ENCODE results near the gene PRKCZ. TPM values are rescaled to one million over a fixed set of nuclear protein-coding genes. Genes with fewer than 3 reads are reported as not detected.

Gene PRKCZ
- polyA plus RNA-seq, 4 donors = 28.9 to 36.1 (median 33.0) TPM

DNA sequence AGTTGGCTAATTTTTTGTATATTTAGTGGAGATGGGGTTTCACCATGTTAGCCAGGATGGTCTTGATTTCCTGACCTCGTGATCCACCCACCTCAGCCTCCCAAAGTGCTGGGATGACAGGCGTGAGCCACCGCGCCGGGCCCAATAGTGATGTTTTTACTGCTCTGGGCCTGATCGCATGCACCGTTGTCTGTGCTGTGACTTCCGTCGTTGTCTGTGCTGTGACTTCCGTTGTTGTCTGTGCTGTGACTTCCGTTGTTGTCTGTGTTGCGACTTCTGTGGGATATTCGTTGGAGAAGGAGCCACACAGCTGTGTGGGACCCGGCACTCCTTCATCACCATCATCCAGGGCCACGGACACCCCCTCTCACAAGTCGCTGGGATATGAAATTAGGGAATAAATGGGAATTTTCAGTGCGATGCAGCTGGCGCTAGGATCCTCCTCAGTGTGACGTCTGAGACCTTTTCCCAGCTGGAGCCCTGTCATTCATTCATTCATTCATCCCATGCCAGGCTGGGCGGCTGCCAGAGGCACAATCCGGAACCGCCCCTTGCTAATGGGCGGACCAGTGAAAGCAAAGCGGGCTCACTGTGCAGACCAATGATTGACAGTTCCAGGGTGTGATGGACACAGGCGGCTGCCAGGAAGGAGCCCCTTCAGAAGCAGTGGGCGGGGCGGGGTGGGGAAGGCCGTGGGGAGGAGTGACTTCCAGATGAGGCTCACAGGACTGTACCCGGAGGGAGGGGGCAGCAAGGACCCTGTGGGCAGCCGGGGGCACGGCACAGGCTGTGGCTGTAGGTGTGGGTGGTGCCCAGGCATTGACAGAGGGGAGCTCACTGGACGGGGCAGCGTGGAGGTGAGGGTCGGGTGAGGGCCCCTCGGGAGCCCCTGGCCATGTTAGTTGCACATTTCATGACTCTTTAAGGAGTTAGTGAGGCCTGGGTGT, 48.9 kb downstream of the PRKCZ start:
- no peak for DNase-seq (ENCODE audit: low read depth in 4 of 4, low spot score in 2 of 4)

DNA sequence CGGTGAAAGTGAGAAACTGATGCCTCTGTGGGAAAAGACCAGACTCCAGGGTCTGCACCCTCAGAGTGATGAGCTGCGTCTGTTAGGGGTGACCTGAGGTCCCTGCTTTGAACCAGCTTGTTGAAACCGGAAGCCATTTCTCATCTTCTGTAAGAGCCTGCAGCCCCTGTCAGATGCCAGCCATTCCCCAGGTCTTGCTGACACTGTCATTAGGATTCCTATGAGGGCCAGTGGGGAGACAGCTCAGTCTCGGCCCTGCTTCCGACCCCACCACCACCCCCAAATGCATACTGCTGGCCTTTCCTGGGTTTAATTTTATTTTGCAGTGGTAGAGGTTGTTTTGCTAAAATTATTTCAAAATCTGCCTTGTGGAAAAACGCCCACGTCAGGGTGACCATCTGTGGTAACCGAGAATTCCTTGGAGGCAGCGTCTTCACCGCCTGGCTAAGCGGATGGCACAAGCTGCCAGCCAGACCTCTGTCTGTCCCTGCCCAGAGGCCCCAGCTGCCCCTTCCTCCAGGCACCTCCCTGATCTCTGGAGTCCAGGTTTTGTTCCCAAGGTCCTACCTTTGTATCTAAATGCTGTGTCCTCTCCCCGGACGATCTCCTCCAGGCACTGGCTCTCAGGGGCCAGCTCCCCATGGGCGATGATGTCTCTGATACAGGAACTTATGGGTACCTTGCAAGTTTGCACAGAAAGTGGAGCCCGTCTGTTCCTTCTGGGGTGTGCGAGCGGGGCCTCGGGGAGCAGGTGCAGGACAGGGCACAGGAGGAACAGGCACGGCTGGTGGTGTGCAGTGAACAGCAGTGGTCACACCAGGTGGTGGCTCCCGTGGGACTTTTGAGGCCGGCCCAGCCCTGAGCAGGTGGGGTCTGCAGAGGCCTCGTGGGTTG, 49.9 kb downstream of the PRKCZ start:
- DNase-seq (ENCODE audit: low read depth in 4 of 4, low spot score in 2 of 4) = no peak

DNA sequence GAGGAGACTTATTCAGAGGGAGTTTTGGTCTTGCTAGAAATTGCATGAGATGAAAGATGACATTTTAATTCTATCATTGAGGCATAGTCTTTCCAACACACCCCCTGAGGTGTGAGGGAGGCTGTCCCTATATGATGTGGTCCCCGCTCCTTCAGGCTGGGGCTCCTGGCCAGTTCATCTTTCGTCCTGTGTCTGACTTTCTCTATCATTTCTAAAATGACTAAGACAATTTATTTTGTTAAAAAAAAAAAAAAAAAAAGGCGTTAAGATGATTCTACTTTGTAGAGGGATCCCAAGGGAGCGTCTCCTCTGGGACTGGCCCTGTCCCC, 50.5 kb downstream of the PRKCZ start:
- DNase-seq (ENCODE audit: low read depth in 4 of 4, low spot score in 2 of 4) = no peak

DNA sequence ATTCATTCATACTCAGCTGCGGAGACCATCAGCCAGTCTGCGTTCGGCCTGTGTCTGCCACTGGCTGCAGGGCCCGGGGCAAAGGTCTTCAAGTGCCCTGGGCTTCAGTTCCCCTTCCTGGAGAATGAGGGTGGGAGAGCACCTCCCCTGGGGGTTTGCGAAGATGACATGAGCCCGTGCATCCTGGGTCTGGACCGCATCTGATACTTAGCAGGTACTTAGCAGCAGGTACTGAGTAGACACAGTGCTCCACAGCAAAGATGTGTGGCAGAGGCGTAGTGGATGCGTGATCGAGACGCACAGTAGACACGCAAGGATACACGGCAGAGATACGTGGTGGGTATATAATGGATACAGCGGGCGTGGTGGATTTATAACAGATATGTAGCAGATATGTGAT, 51.3 kb downstream of the PRKCZ start:
- DNase-seq (ENCODE audit: low read depth in 4 of 4, low spot score in 2 of 4) = no peak

DNA sequence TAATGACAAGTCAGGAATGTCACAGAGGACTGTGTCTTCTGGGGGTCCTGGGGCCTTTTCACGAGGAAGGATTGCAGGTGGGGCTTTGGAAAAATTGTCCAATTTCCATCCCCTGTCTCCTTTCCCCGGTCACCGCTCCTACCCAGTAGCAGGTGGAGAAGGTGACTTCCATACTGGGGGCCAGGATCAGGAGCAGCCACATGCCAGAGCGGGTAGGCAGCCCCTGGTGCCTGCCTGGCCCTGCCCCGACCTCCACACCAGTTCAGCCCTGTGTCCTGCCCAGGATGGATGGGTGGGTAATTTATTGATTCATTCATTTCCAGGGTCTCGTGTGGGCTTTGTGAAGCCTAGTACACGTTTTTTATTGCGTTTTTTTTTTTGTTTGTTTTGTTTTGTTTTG, 51.7 kb downstream of the PRKCZ start:
- no peak for DNase-seq (ENCODE audit: low read depth in 4 of 4, low spot score in 2 of 4)

DNA sequence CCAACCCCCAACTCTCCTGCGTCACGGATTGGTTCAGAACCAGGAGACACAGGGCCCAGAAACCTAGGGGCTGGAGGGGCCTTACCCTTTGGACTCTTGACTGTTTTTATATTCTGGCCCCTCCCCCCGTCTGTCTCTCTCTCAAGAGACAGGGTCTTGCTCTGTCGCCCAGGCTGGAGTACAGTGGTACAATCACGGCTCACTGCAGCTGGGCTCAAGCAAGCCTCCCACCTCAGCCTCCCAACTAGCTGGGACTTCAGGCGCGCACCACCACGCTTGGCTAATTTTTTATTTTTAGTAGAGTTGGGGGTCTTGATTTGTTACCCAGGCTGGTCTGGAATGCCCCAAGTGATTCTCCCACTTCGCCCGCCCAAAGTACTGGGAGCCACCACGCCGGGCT, 52.5 kb downstream of the PRKCZ start:
- no peak for DNase-seq (ENCODE audit: low read depth in 4 of 4, low spot score in 2 of 4)

DNA sequence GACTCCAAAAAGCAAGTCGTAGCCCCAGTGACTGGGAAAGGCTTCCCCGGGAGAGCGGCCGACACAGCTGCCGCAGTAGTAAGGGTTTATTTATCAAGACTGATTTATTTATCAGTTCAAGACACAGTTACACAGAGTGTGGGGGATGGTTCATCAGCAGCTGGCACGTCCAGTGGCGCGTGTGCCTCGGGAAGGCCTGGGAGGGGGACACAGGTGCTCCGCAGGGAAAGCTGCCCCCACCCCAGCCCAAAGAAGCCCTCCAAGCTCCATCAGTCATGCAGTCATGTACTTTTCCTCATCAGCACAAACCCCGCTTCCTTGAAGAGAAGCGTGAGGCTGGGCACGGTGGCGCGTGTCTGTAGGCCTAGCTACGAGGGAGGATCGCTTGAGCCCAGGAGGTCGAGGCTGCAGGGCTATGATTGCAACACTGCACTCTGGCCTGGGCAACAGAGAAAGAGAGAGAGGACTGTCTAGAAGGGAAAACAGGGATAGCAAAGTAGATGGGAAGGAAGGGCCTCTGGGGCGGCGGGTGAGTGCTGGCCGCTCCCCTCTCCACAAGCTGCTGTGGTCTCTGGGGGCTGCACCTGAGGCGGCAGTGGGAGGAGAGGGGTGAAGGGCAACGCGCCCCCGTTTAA, 53.2 kb downstream of the PRKCZ start:
- DNase-seq (ENCODE audit: low read depth in 4 of 4, low spot score in 2 of 4) = no peak

DNA sequence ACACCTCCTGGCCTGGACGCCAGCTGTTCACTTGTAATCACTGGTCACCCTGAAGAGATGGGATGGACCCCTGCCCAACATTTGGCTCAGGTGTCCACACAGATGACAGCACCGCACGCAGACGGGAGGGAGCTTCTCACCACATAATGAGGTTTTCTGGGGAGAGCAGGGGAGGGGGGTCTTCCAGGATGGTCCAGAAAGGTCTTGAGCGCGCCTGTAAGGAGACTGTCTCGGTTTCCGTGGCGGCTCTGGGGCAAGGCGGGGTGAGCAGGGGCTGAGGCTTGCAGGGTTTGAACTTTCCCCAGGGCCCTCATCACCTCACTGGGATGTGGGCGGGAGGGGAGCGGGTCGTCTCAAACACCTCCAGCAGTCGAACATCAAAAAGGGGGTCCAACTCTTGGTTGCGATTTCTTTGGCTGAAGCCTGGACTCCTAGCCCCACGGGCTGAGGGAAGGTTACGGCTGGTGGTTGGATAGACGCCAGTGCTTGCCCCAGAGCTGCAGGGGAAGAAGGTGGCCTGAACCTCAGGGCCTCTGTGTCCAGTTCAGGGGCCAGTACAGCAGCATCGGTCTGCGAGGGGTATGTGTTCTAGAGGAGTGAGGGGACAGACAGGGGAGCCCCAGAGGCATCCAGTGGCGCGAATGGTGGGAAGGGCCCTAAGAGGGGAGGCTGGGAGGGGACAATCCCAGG, 53.8 kb downstream of the PRKCZ start:
- DNase-seq (ENCODE audit: low read depth in 4 of 4, low spot score in 2 of 4) = no peak

DNA sequence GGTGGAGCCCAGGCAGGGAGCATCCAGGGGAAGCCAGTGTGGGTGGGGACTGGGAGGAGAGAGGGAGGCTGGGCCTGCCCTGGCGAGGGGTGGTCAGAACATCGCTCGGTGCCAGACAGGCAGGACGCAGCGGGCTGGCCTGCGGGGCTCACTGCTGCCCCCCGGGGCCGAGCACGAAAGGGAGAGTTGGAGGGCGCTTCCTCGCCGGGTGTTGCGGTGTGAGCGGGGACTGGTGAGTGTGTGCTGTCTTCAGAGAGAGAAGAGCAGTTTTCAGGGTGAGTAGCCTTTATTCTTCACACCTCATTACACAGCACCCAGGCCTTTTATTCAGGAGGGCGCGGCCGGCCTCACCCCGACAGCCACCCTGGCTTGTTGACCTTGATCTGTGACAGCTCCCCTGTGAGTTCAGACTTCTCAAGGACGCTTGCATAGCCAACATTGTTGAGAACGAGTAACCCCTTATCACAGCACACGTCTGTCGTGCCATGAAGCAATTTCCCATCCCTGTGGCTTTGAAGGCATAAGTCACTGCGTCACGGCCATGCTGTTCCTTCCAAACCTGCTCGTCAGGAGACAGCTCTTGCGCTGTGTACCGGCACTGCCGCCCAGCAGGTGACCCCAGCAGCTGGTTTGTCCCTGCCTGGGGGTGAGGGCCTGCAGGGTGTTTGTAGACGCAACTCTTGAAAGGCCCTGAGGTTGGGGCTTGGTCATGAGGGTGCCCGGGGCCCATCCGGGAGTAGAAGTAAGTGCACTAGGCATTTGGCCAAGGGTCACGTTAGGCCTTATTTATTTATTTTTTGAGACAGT, 54.6 kb downstream of the PRKCZ start:
- DNase-seq (ENCODE audit: low read depth in 4 of 4, low spot score in 2 of 4) = no peak

DNA sequence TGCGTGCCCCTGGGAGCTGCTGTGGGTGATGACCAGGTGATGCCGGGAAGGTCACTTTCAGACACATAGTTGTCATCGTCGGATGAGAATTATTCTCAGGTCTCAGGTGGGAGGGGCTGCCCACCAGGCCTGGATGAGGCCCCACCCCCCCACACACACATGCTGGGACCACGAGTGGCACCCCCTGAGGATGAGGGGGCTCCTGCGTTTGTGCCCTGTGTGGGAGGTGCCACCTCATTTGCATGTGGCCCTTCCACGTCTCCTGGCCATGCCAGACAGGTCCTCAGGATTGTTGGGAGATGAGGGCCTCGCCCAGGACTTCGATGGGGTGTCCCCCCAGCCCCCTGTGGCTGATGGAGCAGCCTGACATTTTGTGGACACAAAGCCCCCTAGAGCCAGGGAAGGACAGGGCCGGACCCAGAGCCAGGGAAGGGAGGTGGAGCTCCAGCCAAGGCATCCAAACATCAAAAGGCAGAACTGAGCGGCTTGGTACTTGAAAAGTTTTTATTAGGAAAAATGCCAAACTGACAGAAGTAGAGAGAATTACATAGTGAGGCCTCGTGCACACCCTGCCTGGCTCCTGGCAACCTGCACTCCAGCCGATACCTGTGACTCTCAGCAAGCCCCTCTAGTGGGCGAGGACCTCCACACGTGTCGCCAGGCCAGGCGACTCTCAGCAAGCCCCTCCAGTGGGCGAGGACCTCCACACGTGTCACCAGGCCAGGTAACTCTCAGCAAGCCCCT, 55.7 kb downstream of the PRKCZ start:
- no peak for DNase-seq (ENCODE audit: low read depth in 4 of 4, low spot score in 2 of 4)

DNA sequence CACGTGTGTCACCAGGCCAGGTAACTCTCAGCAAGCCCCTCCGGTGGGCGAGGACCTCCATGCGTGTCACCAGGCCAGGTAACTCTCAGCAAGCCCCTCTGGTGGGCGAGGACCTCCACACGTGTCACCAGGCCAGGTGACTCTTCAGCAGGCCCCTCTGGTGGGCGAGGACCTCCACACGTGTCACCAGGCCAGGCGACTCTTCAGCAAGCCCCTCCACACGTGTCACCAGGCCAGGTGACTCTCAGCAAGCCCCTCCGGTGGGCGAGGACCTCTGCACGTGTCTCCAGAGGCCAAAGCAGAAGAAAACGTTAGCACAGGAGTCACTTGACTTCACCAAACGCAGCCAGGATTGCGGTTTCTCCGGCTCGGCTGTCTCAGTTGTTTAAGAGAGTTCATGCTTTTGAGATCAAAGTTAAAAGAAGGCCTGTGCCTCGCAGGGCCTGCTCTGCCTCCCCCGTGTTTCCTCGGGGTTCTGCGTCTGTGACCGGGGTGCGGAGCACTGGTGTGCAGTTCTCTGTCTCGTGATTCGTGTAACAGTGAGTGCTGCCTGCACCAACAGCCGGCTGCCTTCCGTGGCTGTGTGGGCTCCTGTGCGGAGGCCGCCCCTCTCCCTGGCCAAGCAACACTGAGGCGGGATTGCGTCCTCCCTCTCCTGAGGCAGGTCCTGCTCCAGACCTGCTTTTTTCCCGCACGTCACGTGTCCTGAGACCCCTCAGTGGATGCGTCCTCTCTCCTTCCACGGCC, 56.6 kb downstream of the PRKCZ start:
- no peak for DNase-seq (ENCODE audit: low read depth in 4 of 4, low spot score in 2 of 4)

DNA sequence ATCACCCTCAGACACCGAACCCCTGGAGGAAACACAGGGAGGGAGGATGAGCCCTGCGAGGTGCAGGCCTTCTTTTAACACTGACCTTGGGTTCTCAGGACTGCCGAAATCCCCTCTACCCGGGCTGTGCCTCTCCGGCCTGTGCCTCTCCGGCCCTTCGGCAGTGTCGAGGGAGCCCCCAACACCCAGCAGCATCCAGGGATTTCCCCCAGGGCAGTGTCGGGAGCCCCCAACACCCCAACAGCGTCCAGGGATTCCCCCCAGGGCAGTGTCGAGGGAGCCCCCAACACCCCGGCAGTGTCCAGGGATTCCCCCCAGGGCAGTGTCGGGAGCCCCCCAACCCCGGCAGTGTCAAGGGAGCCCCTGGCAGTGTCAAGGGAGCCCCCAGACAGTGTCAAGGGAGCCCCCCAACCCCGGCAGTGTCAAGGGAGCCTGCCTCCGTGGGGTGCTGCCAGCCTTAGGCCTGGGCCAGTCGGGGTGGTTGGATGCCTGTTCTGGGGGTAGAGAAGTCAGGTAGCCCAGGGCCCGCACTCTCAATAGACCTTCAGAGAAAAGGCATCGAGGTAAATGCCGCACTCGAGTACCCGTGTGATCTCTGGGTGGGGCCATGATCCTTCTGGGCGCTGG, 57.5 kb downstream of the PRKCZ start:
- DNase-seq (ENCODE audit: low read depth in 4 of 4, low spot score in 2 of 4) = no peak

DNA sequence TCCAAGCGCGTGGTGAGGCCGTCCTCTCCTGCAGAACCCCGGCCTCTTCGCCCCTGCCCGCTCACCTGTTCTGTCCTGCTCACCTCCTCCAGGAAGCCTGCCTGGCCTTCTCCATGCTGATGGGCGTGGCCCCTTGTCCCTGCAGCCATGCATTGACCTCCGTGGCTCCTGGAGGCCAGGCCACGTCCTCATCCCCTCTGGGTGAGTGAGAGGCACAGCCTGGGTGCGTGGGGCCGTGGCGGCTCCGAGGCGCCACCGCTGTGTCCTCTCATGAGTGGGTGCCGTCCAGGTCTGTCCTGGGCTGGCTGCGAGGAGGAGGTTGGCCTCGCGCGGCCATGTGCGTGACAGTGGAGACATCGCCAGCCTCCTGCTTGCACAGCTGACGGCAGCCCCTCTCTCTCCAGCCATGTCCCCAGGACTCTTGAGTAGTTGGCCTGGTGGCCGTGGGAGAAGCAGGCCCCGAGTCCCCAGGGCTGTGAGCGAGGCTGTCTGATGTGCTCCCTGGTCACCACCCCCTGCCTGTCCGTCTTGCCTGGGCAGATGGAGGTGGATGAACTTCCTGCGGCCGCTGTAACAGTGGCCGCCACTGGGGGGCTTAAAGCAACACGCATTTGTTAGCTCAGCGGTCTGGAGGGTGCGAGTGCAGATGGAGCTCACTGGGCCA, 58.1 kb downstream of the PRKCZ start:
- DNase-seq (ENCODE audit: low read depth in 4 of 4, low spot score in 2 of 4) = no peak

DNA sequence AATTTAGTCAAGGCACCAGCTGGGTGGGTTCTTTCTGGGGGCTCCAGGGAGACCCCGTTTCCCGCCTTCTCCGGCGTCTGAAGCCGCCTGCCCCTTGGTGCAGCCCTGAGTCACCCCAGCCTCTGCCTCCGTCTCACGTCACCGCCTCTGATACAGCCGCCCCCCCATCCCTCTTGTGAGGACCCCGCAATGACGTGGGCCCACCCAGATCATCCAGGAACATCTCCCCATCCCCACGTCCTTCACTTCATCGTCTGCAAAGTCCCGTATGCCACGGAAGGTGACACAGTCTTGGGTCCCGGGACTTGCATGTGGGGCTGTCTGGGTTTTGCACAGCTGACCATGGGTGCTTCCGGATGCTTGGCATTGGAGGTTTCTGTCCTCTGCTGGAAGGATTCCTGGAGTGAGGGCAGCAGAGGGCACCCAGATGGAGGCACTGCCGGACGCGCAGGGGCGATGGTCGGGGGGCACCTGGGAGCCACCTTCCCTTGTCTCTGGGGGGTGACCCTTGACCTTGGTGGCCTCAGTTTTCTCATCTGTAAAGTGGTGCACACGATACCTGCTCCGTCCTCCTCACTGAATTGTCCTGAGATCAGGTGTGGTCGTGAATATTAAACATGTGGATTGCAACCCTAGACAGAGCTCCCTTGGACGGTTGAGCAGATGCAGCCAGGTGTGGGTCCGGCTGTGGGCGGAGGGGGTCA, 58.8 kb downstream of the PRKCZ start:
- DNase-seq (ENCODE audit: low read depth in 4 of 4, low spot score in 2 of 4) = no peak

DNA sequence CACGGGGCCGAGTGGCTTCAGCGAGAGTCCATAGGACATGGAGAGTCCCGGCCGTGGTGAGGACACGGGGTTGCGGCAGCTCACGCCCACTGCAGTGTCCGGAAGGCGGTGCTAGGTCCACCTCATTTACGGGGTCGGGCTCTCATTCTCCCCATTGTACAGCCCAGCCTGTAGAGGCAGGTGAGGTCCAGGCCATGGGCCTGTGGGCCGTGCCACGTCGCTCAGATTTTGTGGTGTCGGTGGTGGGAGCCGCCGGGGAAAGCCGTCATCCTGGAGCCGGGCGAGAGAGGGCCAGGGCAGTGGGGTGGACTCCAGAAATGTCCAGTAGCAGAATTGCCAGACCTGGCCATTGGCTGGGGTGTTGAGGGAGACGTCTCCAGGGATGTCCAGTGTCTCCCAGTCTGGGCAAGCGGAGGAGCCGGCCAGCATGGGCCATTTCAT, 59.4 kb downstream of the PRKCZ start:
- no peak for DNase-seq (ENCODE audit: low read depth in 4 of 4, low spot score in 2 of 4)

DNA sequence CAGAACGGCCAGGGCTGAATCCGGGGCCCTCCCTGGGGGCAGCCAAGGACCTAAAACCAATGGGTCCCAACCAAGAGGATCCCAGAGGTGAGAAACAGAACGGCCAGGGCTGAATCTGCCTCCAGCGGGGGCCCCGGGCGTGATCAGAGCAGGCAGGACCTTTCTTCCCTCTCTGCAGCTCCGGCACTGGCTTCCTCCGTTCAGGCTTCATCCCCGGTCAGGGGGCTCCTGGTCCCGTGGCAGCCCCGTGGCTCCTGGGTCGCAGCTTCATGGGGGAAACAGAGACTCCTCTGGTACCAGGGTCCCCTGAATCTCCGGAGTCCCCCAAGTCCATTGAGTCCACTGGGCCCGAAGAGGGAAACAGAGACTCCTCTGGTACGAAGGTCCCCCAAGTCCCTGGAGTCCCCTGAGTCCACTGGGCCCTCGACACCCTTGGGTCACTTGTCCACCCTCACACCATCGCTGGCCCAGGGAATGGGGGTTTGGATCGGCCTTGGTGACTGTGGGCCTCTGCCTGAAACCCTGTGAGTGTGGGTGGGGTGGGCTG, 60.1 kb downstream of the PRKCZ start:
- no peak for DNase-seq (ENCODE audit: low read depth in 4 of 4, low spot score in 2 of 4)

Measured in left renal cortex interstitium (tissue), 4 donors.